HG03025 (cell line): ENCODE results near the gene DNAJC15.

ENCODE experiments used
- ATAC-seq: cut with Tn5 transposase; IDR thresholded peaks from one replicate; pipeline ENCODE4 v1.9.1; 2021; ENCODE audit warnings: mild to moderate bottlenecking, moderate library complexity; ENCODE audit not compliant: unreplicated experiment, low FRiP score

DNAJC15 gene

DNA sequence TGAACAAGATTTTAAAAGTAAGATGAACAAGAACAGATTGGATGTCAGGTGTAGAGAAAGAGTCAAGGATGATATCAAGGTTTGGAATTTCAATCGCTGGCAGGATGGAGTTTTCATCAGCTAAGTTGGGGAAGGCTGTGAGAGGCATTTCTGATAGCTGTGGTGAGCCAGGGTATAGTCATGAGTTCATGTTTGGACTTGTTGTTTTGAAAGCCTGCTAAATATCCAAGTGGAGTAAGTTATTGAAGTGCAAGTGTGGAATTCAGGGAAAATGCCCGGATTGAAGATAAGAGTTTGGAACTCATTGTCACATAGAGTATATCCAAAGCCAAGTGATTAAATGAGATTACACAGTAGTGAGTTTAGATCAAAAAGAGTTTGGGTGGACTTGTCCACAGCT, 20.4 kb upstream of the DNAJC15 start:
- no peak for ATAC-seq

DNA sequence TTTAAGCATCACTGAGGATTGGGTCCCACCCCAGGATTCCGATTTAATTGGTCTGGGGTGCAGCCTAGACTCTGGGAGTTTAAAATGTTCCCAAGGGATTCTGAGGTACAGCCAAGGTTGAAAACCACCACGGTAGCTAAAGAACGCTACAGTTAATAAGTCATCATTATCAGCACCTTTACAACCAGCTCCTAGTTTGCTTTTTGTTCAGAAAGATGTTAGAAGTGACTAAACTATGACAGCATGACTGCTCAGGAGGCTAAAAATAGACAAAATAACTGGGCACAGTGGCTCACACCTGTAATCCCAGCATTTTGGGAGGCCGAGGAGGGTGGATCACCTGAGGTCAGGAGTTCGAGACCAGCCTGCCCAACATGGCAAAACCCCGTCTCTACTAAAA, 19.7 kb upstream of the DNAJC15 start:
- ATAC-seq = no peak

DNA sequence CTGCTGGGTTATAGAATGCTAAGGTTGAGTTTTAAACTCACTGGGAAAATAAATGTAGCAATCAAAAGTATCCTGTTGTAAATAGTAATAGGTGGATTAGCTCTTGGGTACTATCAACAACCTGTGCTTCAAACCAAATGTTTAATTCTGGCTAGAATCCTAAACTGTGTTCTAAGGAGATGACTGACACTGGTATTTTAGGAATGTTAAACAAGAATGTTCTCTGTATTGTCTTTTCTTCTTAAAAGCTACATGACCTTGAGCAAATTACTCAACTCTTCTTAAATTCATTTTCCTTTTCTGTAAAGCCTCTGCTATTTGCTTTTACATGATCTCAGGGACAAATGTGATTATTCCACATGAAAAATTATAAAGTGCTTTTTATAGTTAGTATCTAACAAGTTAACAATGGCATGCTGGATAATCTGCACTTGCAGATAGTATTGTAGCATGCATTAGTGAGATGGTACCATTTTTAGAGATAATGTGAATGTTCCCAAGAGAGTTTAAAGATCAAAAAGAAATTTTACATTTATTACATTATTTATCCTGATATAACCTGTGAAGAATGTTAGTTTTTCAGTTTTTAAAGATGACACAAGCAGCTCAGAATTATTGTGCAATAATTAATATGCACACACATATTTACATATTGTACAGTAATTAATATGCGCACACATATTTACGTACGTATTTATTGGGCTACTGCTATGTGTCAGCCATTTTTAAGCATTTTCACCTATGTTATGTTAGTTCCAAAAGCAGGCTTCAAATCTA, 17.7 kb upstream of the DNAJC15 start:
- ATAC-seq = no peak

DNA sequence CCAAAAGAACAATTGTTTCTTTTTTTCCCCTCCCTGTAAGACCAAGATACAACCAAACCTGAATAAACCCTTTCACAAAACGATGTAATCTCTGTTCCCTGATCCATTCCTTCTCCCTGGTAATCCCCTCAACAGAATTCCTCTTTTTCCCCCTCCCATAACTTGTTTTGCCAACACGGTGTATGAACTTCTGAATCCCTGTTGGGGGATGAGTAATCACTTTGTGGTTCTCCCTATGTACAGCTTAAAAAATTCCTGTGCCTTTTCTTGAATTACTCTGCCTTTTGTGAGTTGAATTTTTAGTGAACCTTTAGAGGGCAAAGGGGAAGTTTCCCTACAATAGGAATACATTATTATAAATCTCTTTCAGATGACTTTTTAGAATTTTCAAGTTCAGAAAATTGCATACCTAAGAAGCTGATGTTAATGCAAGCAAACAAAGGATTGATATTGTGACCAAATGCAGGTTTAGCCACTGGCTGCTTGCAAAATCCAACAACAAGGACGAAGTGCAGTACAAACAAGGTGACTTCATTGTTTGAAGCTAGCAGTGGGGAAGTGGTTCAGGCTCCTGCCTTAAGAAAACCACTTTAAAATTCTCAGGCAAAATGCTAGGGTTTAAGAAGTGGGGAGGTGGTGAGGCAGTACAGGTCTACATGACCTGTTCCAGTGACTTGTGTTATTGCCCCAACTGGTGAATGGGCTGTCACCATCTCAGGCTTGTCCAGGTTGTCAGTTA, 16.3 kb upstream of the DNAJC15 start:
- ATAC-seq = no peak

DNA sequence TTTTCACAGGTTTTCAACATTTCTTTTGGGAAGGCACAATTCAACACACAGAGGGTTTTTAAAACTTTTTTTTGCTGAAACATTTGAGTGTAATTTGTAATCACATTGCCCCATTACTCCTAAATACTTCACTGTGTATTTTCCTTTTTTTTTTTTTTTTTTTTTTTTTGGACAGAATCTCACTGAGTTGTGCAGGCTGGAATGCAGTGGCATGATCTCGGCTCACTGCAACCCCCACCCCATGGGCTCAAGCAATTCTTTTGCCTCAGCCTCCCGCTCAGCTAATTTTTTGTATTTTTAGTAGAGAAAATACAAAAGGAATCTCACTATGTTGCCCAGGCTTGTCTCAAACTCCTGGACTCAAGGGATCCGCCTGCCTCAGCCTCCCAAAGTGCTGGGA, 14.8 kb upstream of the DNAJC15 start:
- no peak for ATAC-seq

DNA sequence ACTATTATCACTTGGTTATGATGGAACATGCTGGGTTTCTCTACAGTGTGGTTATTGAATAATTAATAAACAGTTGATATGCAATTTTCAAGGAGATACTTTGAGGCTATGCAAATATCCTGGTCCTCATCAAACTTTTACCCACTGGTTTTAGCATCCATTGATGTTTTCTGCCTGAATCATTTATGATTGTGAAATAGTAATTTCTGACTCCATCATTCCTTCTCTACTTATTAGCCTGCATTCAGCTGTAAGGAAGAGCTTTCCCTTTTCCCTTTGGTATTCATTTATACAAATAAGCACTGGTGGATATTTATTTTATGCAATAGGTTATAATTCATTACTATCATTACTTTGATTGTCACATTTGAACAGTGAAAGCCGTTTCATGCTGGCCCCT, 13.9 kb upstream of the DNAJC15 start:
- no peak for ATAC-seq

DNA sequence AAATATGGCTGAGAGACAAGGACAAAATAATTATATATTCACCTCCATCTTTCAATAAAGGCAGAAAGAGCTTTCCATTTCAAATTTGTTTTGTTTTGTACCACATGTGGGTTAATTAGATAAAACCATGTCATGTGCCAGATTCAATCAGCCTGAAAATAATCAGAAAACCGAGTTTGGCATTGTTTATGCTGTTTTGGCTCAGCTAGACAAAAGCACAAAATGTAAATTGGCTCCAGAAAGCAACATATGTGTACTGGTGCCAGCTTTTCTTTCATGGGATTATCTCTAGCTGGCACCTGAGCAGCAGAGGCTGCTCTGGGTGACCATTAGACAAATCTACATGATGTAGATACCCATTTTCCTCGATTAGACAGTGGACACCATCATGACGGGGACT, 9.2 kb upstream of the DNAJC15 start:
- no peak for ATAC-seq

DNA sequence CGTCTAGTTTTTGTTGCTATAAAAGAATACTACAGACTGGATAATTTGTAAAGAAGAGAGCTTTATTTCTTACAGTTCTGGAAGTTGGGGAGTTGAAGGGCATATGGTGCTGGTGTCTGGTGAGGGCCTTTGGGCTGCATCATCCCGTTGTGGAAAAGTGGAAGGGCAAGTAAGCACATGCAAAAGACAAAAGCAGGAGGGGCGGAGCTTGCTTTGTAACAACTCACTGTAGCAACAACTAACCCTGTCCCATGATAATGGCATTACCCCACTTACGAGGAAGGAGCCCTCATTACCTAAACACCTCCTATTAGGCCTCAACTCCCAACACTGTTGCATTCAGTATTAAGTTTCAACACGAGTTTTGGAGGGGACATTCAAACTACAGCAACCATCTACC, 7.2 kb upstream of the DNAJC15 start:
- ATAC-seq = no peak

DNA sequence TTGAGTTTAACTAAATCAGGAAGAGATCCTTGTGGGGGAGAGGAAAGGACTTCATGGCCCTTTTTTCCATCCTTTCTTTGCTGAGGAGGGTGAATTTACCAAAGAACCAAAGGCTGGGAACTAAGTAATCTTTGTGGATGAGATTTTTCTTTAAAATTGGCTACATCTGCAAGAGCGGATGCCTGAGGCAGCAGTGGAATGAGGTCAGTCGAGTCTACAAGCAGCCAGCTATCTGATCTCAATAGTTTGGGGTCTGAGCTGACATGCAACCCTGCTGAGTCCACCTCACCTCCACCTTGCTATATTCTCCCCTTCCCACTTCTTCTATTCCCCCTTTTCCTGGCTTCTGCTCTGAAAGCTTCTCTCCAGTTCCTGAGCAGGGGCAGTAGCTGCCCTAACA, 3.6 kb upstream of the DNAJC15 start:
- ATAC-seq = no peak

DNA sequence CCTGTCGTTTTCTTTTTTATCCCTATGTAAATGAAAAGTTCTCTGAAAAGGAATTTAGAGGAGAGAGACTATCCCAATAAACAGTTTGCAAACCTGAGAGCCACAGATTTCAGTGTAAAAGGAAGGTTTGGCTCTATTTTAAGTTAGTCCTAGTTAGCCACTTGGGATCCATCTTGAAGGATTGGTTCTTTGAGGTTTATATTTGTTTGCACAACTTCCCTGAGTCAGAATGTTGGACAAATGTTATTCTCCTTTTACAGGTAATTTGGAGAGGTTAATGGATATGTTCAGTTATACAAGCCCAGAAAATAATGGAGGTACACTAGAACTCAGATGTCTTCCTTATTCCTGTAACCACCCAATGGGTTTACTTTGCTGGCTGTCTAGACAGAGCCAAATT, 2.6 kb upstream of the DNAJC15 start:
- ATAC-seq = no peak

DNA sequence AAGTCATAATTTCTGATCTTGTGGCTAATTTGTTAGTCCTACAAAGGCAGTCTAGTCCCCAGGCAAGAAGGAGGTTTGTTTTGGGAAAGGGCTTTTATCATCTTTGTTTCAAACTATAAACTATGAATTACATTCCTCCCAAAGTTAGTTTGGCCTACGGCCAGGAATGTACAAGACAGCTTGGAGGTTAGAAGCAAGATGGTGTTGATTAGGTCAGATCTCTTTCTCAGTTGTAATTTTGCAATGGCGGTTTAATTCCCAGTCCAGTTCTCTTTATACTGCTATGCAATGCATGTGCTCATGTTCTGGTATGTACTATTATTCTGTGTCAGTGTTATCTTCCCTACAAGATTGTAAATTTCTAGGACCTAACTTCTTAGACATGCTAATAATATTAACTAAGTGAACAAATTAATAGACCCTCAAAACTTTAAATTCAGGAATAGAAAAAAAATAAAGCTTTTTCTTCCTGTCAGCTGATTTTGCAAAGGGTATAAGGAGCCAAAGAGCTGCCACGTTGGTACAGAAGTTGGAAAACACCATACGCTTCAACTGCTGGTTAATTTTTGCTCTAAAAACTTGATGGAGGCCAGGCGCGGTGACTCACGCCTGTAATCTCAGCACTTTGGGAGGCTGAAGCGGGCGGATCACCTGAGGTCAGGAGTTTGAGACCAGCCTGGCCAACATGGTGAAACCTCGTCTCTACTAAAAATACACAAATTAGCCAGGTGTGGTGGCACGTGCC, 1.3 kb upstream of the DNAJC15 start:
- ATAC-seq = no peak

DNA sequence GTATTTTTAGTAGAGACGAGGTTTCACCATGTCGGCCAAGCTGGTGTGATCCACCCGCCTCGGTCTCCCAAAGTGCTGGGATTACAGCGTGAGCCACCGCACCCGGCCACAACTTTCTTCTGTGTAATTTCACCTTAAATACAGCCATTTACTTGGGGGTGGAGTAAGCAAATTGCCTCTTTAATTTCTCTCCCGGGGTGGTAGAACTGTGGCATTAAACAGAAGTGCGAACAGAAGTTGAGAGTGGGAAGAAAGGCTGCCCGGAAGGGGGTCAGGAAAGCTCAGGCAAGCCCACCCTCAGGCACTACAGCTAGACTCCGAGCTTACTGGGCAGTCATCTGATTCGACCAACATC, 475 bp upstream of the DNAJC15 start:
- no peak for ATAC-seq

DNA sequence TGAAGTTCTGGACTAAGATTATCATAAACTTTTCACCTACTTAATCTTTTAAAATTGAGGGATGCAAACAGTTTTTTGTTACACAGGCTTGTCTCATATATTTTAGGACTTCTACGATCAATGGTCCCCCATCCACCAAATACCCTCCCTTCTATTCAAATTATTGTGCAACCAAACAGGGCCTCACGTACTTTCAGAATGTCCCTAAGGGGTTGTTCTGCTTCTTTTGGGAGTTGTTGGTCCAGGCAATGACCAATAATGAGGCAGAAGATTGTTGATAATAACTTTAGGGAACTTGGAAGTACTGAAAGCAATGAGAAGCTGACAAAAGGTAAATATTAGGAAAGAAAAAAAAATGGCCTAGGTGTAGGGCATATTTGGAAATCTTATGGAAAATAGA, 2.9 kb downstream of the DNAJC15 start:
- ATAC-seq = no peak

DNA sequence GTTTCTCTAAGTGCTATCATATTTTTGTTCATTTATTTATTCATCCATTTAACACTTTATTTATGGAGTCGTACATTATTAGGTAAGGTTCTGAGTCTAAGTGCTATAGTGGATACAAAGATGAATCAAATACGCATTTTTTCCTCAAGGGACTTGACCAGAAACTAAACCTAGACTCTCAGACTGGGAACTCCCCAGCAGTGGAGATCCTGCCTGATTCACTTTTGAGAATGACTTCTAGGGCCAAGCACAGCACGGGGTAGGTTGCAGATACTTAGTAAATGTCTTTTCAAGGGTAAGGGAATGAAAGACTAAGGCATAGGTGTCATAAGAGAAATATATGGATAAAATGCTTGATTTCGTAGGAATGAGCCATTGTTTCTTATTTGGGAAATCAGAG, 7.2 kb downstream of the DNAJC15 start:
- no peak for ATAC-seq

DNA sequence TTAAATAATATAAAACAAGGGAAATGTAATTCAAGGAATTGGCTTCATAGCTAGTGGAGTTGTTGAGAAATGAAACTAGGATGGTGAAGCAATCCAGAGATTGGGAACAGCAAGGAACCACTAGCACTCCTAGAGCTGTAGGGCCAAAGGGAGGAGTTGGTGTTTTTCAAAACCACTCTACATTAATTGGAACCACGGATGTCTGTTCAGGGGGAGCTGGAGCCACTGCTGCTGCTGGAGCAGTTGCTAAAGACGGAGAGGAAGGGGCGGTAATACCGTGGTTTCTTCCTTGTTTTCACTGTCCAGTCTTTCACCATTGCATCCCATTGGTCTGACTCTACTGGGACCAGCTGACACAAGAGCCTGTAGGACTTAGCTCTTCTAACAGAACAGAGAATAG, 8.5 kb downstream of the DNAJC15 start:
- ATAC-seq = no peak

DNA sequence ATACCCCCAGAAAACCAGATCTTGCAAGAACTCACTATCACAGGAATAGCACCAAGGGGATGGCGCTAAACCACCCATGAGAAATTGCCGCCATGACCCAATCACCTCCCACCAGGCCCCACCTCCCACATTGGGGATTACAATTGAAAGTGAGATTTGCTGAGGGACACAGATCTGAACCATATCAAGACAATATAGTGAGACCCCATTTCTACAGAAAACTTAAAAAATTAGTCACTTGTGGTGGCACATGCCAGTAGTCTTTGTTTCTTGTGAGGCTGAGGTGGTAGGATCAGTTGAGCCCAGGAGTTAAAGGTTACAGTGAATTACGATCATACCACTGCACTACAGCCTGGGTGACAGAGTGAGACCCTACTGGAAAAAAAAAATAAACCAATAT, 9.7 kb downstream of the DNAJC15 start:
- ATAC-seq = no peak

DNA sequence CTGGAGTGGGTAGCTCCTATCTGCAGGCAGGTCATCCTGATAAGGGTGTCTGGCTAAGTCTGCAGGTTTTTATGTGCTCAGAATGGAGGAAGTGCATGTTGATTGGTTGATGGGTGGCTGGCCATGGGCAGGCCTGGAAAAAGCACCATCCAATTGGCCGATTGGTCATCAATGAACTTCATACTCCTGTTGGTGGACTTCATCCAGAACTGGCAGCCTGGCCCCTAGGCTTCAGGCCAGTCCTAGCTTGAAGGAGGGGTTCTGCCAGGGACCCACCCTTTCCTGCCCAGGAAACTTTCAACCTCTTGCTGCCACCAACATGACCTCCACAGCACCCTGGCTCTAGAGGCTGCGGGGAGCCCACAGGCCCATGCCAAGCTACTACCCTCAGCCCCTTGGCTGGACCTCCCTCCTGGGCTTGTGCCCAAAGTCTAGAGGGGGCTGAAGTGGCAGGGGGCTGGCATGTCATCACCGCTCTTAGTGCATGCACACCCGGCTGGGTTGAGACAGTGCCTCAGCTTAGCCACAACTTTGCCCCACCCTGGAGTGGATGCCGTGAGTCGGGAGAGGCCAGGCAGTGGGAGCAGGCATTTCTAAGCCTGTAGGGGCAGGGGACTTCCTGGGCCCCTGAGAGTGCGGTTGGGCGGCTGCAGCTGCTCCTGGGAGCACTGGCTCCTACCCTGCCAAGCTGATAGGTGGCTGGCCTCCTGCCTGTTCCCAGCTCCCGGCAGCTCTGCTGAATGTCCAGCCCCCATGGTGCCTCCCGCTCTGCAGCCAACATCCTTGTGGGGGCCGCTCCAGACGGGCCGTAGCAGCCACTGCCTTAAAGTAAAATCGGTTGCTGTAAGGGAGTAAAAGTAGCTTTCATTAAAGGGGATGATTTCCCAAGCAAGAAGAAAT, 13.2 kb downstream of the DNAJC15 start:
- no peak for ATAC-seq

DNA sequence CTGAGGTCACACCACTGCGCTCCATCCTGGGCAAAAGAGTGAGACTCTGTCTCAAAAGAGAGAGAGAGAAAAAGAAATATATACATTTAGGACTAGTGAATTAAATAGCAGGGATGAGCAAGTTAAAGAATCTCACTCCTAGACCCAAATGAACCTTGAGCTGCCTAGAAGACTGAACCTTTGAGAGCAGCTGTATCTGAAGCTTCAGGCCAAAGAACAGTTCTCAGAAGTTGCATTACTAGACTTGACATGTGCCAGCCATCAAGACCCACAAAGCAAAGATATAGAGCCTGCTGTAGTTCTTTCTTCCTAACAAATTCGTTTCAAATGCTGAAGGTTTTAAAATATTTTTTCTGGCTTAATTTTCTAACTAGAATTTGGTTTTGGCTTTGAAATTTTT, 16.6 kb downstream of the DNAJC15 start:
- ATAC-seq = no peak

DNA sequence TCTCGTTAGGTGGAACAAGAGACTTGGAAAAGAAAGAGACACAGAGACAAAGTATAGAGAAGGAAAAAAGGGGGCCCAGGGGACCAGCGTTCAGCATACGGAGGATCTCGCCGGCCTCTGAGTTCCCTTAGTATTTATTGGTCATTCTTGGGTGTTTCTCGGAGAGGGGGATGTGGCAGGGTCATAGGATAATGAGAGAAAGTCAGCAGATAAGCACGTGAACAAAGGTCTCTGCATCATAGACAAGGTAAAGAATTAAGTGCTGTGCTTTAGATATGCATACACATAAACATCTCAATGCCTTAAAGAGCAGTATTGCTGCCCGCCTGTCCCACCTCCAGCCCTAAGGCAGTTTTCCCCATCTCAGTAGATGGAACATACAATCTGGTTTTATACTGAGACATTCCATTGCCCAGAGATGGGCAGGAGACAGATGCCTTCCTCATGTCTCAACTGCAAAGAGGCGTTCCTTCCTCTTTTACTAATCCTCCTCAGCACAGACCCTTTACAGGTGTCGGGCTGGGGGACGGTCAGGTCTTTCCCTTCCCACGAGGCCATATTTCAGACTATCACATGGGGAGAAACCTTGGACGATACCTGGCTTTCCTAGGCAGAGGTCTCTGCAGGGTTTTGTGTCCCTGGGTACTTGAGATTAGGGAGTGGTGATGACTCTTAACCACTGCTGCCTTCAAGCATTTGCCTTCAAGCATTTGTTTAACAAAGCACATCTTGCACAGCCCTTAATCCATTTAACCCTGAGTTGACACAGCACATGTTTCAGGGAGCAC, 17.4 kb downstream of the DNAJC15 start:
- peak; percentile 10 for ATAC-seq

DNA sequence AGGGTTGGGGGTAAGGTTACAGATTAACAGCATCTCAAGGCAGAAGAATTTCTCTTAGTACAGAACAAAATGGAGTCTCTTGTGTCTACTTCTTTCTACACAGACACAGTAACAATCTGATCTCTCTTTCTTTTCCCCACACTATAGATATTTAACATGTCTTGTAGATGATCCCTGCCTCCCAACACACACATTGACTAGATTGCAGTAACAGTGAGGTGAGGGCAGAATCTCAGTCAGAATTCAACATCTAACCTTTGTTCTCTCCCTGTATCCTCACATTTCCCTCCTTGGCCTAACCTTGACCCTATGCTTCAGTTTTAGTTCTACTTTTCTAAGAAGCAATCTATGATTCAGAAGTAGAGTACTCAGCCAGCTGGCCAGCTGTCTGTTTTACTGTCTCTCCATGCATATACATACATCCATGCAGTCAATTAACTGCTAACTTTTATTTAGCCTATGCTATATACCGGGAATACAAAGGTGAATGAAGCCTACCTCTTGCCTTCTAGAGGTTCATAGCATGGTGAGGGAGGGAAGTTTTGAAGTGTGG, 18.1 kb downstream of the DNAJC15 start:
- ATAC-seq = peak; percentile 57
